ENCODE data around the gene CFAP119.
A peak's percentile ranks its signal among the peaks of the same experiment; 100 is the strongest.

Gene CFAP119

DNA sequence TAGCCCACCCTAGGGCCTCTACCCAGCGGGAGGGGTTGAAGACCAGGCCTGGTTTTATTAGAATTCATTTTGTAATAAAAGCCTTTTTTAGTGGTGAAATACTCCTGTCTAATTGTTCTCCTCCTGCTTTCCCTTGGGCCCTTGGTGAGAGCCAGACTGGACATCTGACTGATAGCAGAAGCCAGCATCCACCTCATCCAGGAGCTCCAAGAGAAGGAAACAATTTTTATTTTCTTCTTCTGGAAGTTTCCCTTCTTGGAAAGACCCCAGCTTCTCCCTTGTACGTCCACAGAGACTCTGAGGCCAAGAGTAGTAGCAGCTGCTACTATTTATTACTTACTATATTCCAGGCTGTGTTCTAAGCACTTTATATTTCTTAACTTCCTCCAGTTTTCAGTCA lies 17.7 kb downstream of the CFAP119 start:
- TF ChIP-seq, protein P1, sequence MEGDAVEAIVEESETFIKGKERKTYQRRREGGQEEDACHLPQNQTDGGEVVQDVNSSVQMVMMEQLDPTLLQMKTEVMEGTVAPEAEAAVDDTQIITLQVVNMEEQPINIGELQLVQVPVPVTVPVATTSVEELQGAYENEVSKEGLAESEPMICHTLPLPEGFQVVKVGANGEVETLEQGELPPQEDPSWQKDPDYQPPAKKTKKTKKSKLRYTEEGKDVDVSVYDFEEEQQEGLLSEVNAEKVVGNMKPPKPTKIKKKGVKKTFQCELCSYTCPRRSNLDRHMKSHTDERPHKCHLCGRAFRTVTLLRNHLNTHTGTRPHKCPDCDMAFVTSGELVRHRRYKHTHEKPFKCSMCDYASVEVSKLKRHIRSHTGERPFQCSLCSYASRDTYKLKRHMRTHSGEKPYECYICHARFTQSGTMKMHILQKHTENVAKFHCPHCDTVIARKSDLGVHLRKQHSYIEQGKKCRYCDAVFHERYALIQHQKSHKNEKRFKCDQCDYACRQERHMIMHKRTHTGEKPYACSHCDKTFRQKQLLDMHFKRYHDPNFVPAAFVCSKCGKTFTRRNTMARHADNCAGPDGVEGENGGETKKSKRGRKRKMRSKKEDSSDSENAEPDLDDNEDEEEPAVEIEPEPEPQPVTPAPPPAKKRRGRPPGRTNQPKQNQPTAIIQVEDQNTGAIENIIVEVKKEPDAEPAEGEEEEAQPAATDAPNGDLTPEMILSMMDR (IDR thresholded peaks at IDR 0.05; ENCODE audit: low read depth, low read length), result no peak
- DNase-seq (ENCODE audit: extremely low read depth, low read depth), result no peak

DNA sequence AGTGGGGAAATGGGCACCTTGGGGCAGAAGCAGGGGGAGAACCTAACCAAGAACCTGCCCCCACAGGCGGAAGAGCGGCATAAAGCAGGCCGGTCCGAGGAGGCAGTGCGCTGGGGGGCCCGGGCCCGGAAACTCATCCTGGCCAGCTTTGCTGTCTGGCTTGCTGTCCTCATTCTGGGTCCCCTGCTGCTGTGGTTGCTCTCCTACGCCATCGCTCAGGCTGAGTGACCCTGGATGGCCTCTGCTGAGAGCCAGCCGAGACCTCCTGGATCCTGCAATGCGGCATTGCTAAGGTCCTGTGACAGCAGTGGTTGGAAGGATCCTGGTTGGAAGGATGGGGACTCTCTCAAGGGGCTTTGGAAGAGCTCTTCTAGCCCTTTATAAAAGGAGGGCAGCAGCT lies 18.1 kb downstream of the CFAP119 start:
- TF ChIP-seq, protein P1 (IDR thresholded peaks at IDR 0.05; ENCODE audit: low read depth, low read length), result no peak

DNA sequence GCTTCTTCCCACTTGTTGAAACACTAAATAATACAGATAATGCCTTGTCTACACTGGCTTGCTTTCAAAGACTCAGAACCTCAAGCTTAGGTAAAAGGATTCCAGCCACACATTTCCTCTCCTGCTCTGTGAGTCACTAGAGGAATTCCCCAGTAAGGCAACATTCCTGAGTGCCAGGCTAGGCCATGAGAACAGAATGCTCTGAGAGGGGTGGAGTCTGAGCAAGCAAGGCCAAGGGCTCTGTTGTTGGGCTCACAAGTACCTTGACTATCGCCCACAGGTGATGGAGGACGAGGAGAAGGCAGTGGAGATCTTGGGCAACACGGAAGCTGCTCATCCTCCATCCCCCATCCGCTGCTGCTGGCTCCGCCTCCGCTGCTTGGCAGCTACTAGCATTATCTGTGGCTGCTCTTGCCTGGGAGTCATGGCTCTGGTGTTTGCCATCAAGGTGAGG lies 20.4 kb downstream of the CFAP119 start:
- no peak for DNase-seq (ENCODE audit: extremely low read depth, low read depth)
- TF ChIP-seq, protein P1 (IDR thresholded peaks at IDR 0.05; ENCODE audit: low read depth, low read length), result no peak

More for the DNA sequence above, 18.1 kb downstream of the CFAP119 start:
- DNase-seq (ENCODE audit: extremely low read depth, low read depth), result no peak

DNA sequence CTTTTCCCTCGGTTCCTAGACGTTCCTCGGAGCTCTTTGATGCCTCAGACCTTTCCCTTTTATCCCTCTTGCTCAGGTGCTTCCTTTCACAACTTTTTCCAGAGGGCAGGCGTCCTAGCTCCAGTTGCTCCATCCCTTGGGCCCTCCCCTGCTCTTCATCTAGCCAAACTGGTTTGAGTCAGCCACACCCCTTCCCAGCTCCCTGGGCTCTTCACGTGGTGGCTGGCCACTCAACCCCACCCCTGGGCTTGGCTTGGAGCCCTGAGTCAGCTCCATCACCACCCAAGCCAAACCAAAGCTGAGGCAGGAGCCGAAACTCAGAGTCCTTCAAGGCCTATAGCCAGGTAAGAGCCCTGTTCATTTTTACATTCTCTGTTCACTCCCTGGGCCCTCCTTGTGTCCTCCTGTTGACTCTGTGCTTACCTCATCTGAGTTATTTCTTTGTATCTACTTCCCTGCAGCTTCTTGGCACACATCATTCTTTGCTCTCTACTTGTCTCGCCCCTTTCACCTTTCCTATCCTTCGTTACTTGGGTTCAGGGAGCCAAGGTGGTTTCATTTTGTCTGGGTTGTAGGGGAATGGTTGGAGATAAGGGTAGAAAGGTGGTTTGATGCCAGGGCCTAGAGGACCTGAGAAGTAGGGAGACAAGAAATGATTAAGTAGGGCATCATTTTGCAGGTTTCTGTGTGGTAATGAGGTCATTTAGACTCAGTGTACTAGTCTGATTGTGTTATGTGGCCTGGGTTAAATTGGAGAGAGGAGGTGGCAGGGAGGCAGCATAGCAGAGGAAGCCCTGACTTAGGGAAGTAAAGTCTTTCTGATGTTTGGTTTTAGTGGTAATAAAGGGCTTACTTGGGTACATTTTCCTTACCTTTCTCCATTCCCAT lies 21.3 kb downstream of the CFAP119 start:
- TF ChIP-seq, protein P1 (IDR thresholded peaks at IDR 0.05; ENCODE audit: low read depth, low read length), result no peak

DNA sequence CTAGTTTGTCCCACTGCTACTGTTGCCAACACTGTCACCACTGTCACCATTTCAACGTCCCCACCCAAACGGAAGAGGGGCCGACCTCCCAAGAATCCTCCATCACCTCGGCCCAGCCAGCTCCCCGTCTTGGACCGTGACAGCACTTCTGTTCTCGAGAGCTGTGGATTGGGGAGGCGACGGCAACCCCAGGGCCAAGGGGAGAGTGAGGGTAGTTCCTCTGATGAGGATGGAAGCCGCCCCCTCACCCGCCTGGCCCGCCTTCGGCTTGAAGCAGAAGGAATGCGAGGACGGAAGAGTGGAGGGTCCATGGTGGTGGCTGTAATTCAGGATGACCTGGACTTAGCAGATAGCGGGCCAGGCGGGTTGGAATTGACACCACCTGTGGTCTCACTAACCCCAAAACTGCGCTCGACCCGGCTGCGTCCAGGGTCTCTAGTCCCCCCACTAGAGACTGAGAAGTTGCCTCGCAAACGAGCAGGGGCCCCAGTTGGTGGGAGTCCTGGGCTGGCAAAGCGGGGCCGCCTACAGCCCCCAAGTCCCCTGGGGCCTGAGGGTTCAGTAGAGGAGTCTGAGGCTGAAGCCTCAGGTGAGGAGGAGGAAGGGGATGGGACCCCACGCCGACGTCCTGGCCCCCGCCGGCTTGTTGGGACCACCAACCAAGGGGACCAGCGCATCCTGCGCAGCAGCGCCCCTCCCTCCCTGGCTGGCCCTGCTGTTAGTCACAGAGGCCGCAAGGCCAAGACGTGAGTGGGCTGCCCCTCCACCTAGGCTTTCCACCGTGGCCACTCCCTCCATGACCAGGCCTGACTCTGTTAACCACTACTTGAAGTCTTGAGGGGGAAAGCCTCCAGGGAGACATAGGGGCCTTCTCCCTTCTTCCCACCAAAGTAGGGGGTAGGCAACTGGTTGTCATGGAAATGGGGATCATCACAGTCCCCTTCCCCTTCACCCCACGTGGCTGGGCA lies 22.6 kb downstream of the CFAP119 start:
- TF ChIP-seq, protein P1 (IDR thresholded peaks at IDR 0.05; ENCODE audit: low read depth, low read length), result no peak
- DNase-seq (ENCODE audit: extremely low read depth, low read depth), result no peak

More for the DNA sequence above, 21.3 kb downstream of the CFAP119 start:
- peak; percentile 66 for DNase-seq (ENCODE audit: extremely low read depth, low read depth)

DNA sequence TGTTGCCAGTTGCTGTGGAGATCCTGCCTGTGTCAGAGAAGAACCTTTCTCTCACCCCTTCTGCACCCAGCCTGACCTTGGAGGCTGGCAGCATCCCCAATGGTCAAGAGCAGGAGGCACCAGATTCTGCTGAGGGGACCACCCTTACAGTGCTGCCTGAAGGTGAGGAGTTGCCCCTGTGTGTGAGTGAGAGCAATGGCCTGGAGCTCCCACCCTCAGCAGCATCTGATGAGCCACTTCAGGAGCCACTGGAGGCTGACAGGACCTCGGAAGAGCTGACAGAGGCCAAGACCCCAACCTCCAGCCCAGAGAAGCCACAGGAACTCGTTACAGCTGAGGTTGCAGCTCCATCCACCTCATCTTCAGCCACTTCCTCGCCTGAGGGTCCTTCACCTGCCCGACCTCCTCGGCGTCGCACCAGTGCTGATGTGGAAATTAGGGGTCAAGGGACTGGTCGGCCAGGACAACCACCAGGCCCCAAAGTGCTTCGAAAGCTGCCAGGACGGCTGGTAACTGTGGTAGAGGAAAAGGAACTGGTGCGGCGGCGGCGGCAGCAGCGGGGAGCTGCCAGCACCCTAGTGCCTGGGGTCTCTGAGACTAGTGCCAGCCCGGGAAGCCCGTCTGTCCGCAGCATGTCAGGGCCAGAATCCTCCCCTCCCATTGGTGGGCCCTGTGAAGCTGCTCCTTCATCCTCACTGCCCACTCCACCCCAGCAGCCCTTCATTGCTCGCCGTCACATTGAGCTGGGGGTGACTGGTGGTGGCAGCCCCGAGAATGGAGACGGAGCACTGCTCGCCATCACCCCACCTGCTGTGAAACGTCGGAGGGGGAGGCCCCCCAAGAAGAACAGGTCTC lies 23.8 kb downstream of the CFAP119 start:
- no peak for DNase-seq (ENCODE audit: extremely low read depth, low read depth)
- TF ChIP-seq, protein P1 (IDR thresholded peaks at IDR 0.05; ENCODE audit: low read depth, low read length), result no peak

Data from AG09319 (cell line).